ENCODE results near the gene FBLN5.

Gene FBLN5

DNA sequence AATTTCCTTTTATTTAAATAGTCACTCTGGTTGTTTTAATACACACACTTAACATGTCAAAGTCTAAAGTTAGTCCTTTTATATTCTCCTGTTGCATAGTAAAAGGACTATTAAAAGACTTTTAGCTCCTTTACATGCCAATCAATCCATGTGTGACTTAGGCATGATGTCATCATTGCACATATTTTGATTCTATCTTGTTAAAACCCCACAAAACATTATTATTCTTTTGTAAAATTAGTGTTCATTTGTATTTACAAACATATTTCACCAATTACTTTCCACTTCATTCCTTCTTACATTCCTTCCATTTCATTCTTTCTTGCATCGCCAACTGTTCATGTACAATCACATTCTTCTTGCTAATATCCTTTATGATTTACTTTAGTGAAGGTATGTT is 119.7 kb downstream of the FBLN5 start:
- no peak for DNase-seq (ENCODE audit: low read depth)
